OCI-LY7 (cell line): ENCODE data around the gene SMIM35. TPM values are rescaled to one million over a fixed set of nuclear protein-coding genes. Genes with fewer than 3 reads are reported as not detected.

Experiments used
- Bru-seq: library from RNA; stranded (reverse); fragments of 400-500 nt; gene quantifications from one replicate; lab custom pipeline; 2021; lab: Mats Ljungman, UMichigan
- BruChase-seq, 2 experiments: library from RNA; stranded (reverse); fragments of 400-500 nt; gene quantifications; one replicate each; lab custom pipeline; 2021; lab: Mats Ljungman, UMichigan
- BruUV-seq: library from RNA; stranded (reverse); fragments of 400-500 nt; replicated peaks from 2 replicates; lab custom pipeline; 2021; lab: Mats Ljungman, UMichigan
- CTCF ChIA-PET: fragments of 300-600 bp; sonication (Branson Sonifier 250); formaldehyde crosslinking; loops from one replicate; lab custom pipeline; 2022; ENCODE audit warnings: antibody characterized with exemption; ENCODE audit not compliant: unreplicated experiment; lab: Charles Lee
- POLR2A ChIA-PET: fragments of 300-600 bp; sonication (Branson Sonifier 250); formaldehyde crosslinking; loops from one replicate; lab custom pipeline; 2022; ENCODE audit warnings: antibody characterized with exemption; lab: Charles Lee
- DNase-seq: peaks from one replicate; pipeline ENCODE4 v3.0.0-alpha.2; 2015; ENCODE audit warnings: low spot score
- H2AFZ ChIP-seq: fragments of 200-600 bp; sonication (generic), shearing (Covaris generic); 2 replicates; pipeline ENCODE4 v1.6.1; 2014; ENCODE audit warnings: mild to moderate bottlenecking, antibody characterized with exemption, low read length, moderate library complexity
- H3K27ac ChIP-seq: fragments of 200-600 bp; sonication (generic); 2 replicates; pipeline ENCODE4 v1.5.1; 2014; ENCODE audit warnings: mixed run types, low read depth, mild to moderate bottlenecking, moderate library complexity, low read length, inconsistent platforms; ENCODE audit not compliant: poor library complexity, severe bottlenecking
- H3K36me3 ChIP-seq: fragments of 200-600 bp; sonication (generic); 2 replicates; pipeline ENCODE4 v1.6.1; 2014; ENCODE audit warnings: mild to moderate bottlenecking, antibody characterized with exemption, low read length, moderate library complexity, mixed read lengths; ENCODE audit not compliant: insufficient read depth
- H3K4me1 ChIP-seq: fragments of 200-600 bp; sonication (generic); 2 replicates; pipeline ENCODE4 v1.5.1; 2014; ENCODE audit warnings: mild to moderate bottlenecking, low read length; ENCODE audit not compliant: insufficient read depth, poor library complexity, severe bottlenecking
- H3K4me2 ChIP-seq: fragments of 200-600 bp; sonication (generic); 2 replicates; pipeline ENCODE4 v1.6.1; 2014; ENCODE audit warnings: mild to moderate bottlenecking, low read length
- H3K4me3 ChIP-seq: fragments of 200-600 bp; sonication (generic); 2 replicates; pipeline ENCODE4 v1.5.1; 2014; ENCODE audit warnings: mild to moderate bottlenecking, low read depth, low read length; ENCODE audit not compliant: poor library complexity, severe bottlenecking
- H3K79me2 ChIP-seq: fragments of 200-600 bp; sonication (generic); 2 replicates; pipeline ENCODE4 v1.6.1; 2016; ENCODE audit warnings: low read depth, mild to moderate bottlenecking, low read length, moderate library complexity, mixed read lengths; ENCODE audit not compliant: insufficient read depth
- H3K9me2 ChIP-seq: fragments of 200-600 bp; sonication (generic); 2 replicates; pipeline ENCODE4 v1.6.1; 2016; ENCODE audit warnings: mild to moderate bottlenecking, low read length, mixed read lengths; ENCODE audit not compliant: insufficient read depth
- H3K9me3 ChIP-seq: fragments of 200-600 bp; sonication (generic); 2 replicates; pipeline ENCODE4 v1.6.1; 2014; ENCODE audit warnings: mild to moderate bottlenecking, mixed run types, low read length, mixed read lengths
- H4K20me1 ChIP-seq: fragments of 200-600 bp; sonication (generic); 2 replicates; pipeline ENCODE4 v1.6.1; 2014; ENCODE audit warnings: mild to moderate bottlenecking, antibody characterized with exemption, low read length, moderate library complexity, mixed read lengths; ENCODE audit not compliant: insufficient read depth
- EZH2phosphoT487 ChIP-seq: fragments of 200-600 bp; sonication (generic); IDR thresholded peaks from 2 replicates; pipeline ENCODE4 v1.6.1; 2018; ENCODE audit warnings: low read depth, borderline replicate concordance, mild to moderate bottlenecking, mixed run types, antibody characterized with exemption, low read length, moderate library complexity, mixed read lengths
- intact Hi-C: fragments of 100-400 bp; cut with micrococcal nuclease; formaldehyde crosslinking; loops from one replicate; pipeline ENCODE4 v1.10.0; 2022; ENCODE audit not compliant: unreplicated experiment
- long read RNA-seq: library from polyadenylated mRNA; stranded (forward); transcript quantifications from one replicate; pipeline ENCODE4 v2.0.0, GENCODE V29; 2022
- total RNA-seq, 2 experiments: library from RNA; depleted of rRNA in 1 of 2; stranded (reverse); fragments of >200 nt in 1 of 2; shearing (Covaris generic) in 1 of 2; gene quantifications; 2 replicates each; pipeline ENCODE4 v1.2.3, GENCODE V29; 2014 to 2022
- TF ChIP-seq, protein P1 (sequence below): fragments of 200-600 bp; sonication (generic); conservative IDR thresholded peaks from 2 replicates; pipeline ENCODE4 v1.5.1; 2014; ENCODE audit warnings: mild to moderate bottlenecking, antibody characterized with exemption, low read length, moderate library complexity, mixed read lengths

SMIM35 gene
- total RNA-seq (2014; rRNA removed; shearing (Covaris generic)) (0.06 and 0.08 TPM in 2 replicates), total RNA-seq (2022) (0.67 and 0.90 TPM in 2 replicates), Bru-seq, nascent RNA (percentile 27 among the genes with signal in this experiment), BruChase-seq, experiment 1, labeled RNA remaining after a 6-hour chase (percentile 9 among the genes with signal in this experiment), BruChase-seq, experiment 2, labeled RNA remaining after a 2-hour chase (percentile 15 among the genes with signal in this experiment)
- long read RNA-seq, partial matches to known transcripts: 0 of 2 reads
- long read RNA-seq, other reads (novel, unspliced or antisense): 2 of 2 reads

GRCh38 chr11:118086913-118087768 is at the start of gene SMIM35:
TSS of gene SMIM35 (minus strand) at chr11:118086963. CDS start at chr11:118086757, 206 bp downstream.
- H3K4me3 ChIP-seq: no peak within 1 kb of the TSS
- H2AFZ ChIP-seq: no peak within 1 kb of the TSS
- H3K79me2 ChIP-seq: no peaks in the 10 kb centered on the region
- DNase-seq: no peak
- ChIA-PET CTCF (no interaction called here), POLR2A (no interaction called here)
- H3K4me1 ChIP-seq: no peaks in the 10 kb centered on the region
- intact Hi-C loops: no loop called here
- H4K20me1 ChIP-seq: no peaks in the 10 kb centered on the region
- no peak for TF ChIP-seq EZH2phosphoT487
- TF ChIP-seq, protein P1, sequence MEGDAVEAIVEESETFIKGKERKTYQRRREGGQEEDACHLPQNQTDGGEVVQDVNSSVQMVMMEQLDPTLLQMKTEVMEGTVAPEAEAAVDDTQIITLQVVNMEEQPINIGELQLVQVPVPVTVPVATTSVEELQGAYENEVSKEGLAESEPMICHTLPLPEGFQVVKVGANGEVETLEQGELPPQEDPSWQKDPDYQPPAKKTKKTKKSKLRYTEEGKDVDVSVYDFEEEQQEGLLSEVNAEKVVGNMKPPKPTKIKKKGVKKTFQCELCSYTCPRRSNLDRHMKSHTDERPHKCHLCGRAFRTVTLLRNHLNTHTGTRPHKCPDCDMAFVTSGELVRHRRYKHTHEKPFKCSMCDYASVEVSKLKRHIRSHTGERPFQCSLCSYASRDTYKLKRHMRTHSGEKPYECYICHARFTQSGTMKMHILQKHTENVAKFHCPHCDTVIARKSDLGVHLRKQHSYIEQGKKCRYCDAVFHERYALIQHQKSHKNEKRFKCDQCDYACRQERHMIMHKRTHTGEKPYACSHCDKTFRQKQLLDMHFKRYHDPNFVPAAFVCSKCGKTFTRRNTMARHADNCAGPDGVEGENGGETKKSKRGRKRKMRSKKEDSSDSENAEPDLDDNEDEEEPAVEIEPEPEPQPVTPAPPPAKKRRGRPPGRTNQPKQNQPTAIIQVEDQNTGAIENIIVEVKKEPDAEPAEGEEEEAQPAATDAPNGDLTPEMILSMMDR: no peak
- no TSS peak for BruUV-seq
- no peaks in the 10 kb centered on the region for H3K36me3 ChIP-seq
- no peaks in the 10 kb centered on the region for H3K9me3 ChIP-seq
- no peaks in the 10 kb centered on the region for H3K9me2 ChIP-seq
- H3K4me2 ChIP-seq: no peak within 1 kb of the TSS
- no peak within 1 kb of the TSS for H3K27ac ChIP-seq

GRCh38 chr11:118136341-118136740 is 49.6 kb upstream of the SMIM35 start:
- intact Hi-C loops: no loop called here
- BruUV-seq: no TSS peak

More at GRCh38 chr11:118136341-118136740, 49.6 kb upstream of the SMIM35 start:
- H3K4me2 ChIP-seq: no peak overlapping the region
- ChIA-PET POLR2A (no interaction called here), CTCF (no interaction called here)
- no peak for DNase-seq
- H3K9me3 ChIP-seq: no peaks in the 10 kb centered on the region
- TF ChIP-seq, protein P1: no peak
- no peak for TF ChIP-seq EZH2phosphoT487
- no peaks in the 10 kb centered on the region for H3K9me2 ChIP-seq
- H3K4me1 ChIP-seq: no peaks in the 10 kb centered on the region
- H3K79me2 ChIP-seq: no peaks in the 10 kb centered on the region
- H2AFZ ChIP-seq: no peak overlapping the region
- H3K27ac ChIP-seq: no peak overlapping the region
- no peaks in the 10 kb centered on the region for H3K36me3 ChIP-seq
- H4K20me1 ChIP-seq: no peaks in the 10 kb centered on the region
- no peak overlapping the region for H3K4me3 ChIP-seq
